Vagina (tissue), 2 donors: ENCODE data around the gene ARHGAP45.

Source experiments
- CTCF ChIP-seq, 3 experiments: fragments of 450-650 bp in 2 of 3; fragments of 200-600 bp in 1 of 3; sonication (generic) in 1 of 3; IDR thresholded peaks; one replicate each; pipeline ENCODE4 v1.5.1; 2017 to 2019; ENCODE audit warnings: antibody characterized with exemption in 3 of 3, mild to moderate bottlenecking in 2 of 3, moderate library complexity in 2 of 3
- POLR2A ChIP-seq, 2 donors: fragments of 450-650 bp; IDR thresholded peaks; one replicate each; pipeline ENCODE4 v1.6.1; 2017; ENCODE audit warnings: antibody characterized with exemption in 2 of 2, mild to moderate bottlenecking in 2 of 2, moderate library complexity in 2 of 2
- POLR2AphosphoS5 ChIP-seq, 2 donors: sonication (generic); formaldehyde crosslinking; IDR thresholded peaks; one replicate each; pipeline ENCODE4 v1.9.0; 2017; ENCODE audit warnings: antibody characterized with exemption in 2 of 2, mild to moderate bottlenecking in 2 of 2, low read depth in 1 of 2; ENCODE audit not compliant: insufficient read depth in 1 of 2

GRCh38 chr19:1094655-1094977 lies 27.6 kb downstream of the ARHGAP45 start:
- TF ChIP-seq CTCF (IDR thresholded peaks at IDR 0.05) (no peak), POLR2A (IDR thresholded peaks at IDR 0.05) (no peak), POLR2AphosphoS5 (IDR thresholded peaks at IDR 0.05; ENCODE audit: insufficient read depth in 1 of 2, low read depth in 1 of 2) (no peak)
